Fibroblast of the aortic adventitia (primary cell): ENCODE measurements around the gene RPS19BP1. TPM values are rescaled to one million over a fixed set of nuclear protein-coding genes. Genes with fewer than 3 reads are reported as not detected.
"Not testable (repeated sequence)": the region's sequence is repeated elsewhere in the genome, so short reads cannot be mapped to it uniquely, and the experiment has no call there.

ENCODE experiments used
- DNase-seq: peaks from one replicate; pipeline ENCODE4 v3.0.0-alpha.2; 2010; ENCODE audit warnings: low read depth
- H3K4me3 ChIP-seq: 2 replicates; pipeline ENCODE4 v1.5.1; 2011; ENCODE audit warnings: low read depth, mild to moderate bottlenecking, control low read depth, low read length, moderate library complexity
- CTCF ChIP-seq: IDR thresholded peaks from 2 replicates; pipeline ENCODE4 v1.5.1; 2011; ENCODE audit warnings: mild to moderate bottlenecking, low read length, control low read depth, inconsistent platforms; ENCODE audit not compliant: insufficient read depth
- total RNA-seq: library from RNA; depleted of rRNA; stranded (reverse); fragments of >200 nt; gene quantifications from 2 replicates; pipeline ENCODE4 v1.2.3, GENCODE V29; 2012; ENCODE audit warnings: low replicate concordance

RPS19BP1 gene
- total RNA-seq, 1 donor, result 39.6 TPM

DNA sequence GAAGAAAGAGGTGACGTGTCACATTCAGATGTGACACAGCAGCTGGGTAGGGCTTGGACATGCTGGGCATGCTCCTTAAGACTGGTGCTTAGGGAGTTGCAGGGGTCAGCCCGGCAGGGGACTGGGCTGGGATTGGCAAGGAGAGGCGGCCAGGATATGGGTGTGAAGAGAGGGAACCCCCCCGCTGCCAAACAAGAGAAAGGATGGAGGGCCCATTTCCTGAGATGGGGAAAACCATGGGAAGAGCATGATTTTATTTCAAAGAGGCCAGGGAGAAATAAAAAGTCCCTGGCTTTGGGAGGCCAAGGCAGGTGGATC lies 6.9 kb downstream of the RPS19BP1 start:
- no peak for TF ChIP-seq CTCF
- no peak overlapping the region for H3K4me3 ChIP-seq
- no peak for DNase-seq

DNA sequence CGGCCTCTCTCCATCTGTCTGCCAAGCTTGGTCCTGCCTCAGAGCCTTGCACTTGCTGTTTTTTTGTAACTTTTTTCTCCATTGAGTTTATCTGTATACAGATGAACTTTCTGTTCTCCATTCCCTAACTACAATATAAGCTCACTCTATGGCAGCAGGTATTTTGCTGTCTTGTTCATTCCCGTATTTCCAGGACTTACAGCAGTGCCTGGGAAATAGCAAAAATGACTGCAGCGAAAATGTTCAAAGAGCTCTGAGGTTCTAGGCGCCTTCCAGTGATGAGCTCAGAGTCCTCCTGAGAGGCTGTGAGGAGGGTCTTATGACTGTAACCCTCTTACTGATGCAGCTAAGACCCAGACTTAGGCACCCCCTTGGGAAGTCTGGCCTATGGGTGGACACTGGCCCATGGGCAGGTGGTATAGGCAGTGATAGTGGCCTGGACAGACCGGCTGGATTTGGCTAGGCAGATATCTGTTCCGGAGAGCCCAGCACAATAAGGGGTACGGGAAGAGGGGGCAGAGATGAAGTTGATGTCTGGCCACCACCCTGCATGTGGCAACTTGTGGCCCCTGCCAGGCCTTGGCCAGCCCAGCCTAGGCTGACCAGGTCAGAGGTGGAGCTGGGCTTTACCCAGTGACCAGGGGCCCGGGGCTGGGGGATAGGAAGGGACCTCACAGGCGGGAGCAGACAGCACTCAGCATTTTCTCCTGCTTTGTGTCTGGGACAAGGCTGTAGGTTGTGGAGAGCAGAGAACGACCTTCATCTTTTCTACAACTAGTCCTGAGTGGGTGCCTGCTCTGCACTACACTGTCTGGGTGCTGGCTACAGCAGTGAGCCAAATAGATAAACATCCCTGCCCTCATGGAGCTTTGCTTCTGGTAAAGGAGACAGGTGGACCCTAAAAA lies 7.5 kb downstream of the RPS19BP1 start:
- H3K4me3 ChIP-seq, result no peak overlapping the region
- no peak for DNase-seq
- TF ChIP-seq CTCF, result no peak

DNA sequence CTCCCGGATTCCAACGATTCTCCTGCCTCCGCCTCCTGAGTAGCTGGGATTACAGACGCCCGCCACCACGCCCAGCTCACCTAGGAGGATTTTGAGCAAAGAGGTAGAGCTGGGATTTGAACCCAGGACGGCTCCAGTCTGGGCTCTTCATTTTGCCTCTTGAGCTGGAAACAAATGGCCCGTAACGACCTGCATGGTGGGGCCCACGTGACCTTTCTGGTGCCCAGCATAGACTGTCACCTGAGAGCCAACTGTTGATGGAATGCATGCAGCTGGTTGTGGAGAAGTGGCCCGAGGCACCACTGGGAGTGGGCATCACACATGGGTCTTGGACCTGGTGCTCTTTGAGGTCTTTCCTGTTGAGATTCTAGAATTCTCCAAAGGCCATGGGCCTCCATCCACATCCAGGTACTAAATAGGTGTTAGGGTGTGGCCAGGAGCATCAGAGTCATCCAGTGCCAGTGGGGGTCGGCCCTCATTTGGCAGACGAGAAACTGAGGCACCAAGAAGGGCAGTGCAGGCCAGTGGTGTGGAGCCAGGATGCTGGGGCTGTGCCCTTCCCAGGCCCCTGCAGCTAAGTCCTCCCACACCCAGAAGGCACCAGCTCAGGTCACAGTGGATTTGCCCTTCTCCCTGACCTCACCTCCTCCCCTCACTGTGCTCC lies 8.3 kb downstream of the RPS19BP1 start:
- DNase-seq, result no peak
- no peak for TF ChIP-seq CTCF
- no peak overlapping the region for H3K4me3 ChIP-seq

DNA sequence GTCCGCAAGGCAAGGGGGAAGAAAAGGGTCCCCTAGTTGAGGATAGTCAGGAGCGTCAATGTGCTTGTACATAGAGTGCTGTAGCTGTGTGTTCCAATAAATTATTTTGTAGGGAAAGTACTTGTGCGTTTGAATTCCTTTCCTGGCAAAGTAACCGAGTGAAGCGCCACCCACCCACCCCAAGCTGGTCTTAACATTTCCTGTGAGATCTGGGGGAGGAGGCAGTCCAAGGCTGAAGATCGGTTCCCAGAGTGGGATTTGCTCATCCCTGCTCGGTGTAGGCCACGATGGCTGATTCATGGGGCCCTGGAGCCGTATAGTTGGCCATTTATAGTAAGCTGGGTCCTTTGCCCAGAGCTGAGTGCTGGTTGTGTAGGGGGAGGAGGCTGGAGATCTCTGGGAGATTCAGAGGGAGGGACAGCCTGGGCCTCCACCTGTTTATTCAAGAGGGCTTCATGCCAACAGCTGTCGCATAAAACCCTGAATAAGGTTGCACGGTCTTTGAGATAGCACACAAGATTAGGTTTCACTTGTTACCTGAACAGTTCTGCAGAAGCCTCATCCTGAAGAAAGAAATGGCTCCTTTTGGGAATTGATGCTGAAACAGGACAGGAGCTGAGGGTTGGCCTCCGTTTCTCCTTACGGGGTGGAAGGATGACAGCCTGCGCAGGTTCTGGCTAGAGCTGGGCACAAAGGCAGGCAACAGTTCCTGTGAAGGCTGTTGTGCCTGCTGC lies 9.8 kb downstream of the RPS19BP1 start:
- TF ChIP-seq CTCF, result no peak
- peak overlapping the region; percentile 90 for H3K4me3 ChIP-seq
- DNase-seq, result peak; percentile 73

GRCh38 chr22:39522091-39522490 lies 10.5 kb downstream of the RPS19BP1 start:
- H3K4me3 ChIP-seq, result peak overlapping the region; percentile 90
- not testable (repeated sequence) for DNase-seq

- H3K4me3 ChIP-seq, result peak overlapping the region; percentile 90
- peak; percentile 72 for DNase-seq
Observed at GRCh38 chr22:39521106-39521885, 11.3 kb downstream of the RPS19BP1 start.

DNA sequence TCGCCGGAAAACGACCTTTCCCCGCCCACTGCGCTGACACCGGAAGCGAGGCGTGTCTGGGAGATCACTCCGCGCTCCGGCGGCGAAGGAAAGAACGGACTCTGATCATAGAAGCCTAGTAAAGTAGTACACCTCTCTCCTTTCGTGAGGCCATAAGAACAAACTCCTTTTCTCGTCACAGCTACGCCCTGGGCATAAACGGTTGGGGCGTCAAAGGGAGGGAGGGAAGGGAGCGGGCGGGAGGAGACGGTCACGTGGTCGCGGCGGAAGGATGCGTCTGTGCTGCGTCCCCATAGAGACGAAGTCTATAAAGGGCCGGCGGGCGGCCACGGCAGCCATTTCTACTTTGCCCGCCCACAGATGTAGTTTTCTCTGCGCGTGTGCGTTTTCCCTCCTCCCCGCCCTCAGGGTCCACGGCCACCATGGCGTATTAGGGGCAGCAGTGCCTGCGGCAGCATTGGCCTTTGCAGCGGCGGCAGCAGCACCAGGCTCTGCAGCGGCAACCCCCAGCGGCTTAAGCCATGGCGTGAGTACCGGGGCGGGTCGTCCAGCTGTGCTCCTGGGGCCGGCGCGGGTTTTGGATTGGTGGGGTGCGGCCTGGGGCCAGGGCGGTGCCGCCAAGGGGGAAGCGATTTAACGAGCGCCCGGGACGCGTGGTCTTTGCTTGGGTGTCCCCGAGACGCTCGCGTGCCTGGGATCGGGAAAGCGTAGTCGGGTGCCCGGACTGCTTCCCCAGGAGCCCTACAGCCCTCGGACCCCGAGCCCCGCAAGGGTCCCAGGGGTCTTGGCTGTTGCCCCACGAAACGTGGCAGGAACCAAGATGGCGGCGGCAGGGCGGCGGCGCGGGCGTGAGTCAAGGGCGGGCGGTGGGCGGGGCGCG lies 12.1 kb downstream of the RPS19BP1 start, which contains the start of gene ATF4:
TSS of gene ATF4 (plus strand) at position 337 of the 880 bp plus-strand sequence. CDS start 884 bp downstream, outside the sequence.
- no peak for TF ChIP-seq CTCF
- DNase-seq, result peak; percentile 99
- H3K4me3 ChIP-seq, result peak within 1 kb of the TSS; percentile 90
